K562 (cell line): ENCODE measurements around the gene EFEMP2. TPM values are rescaled to one million over a fixed set of nuclear protein-coding genes. Genes with fewer than 3 reads are reported as not detected.

ENCODE experiments used
- CBFB ChIP-seq: sonication (generic); formaldehyde crosslinking; IDR thresholded peaks from 2 replicates; pipeline ENCODE4 v1.4.0; 2020; ENCODE audit warnings: mild to moderate bottlenecking, missing genetic modification reagents
- CCNT2 ChIP-seq: IDR thresholded peaks from 2 replicates; pipeline ENCODE4 v1.6.1; 2011; ENCODE audit warnings: borderline replicate concordance, low read depth, mild to moderate bottlenecking, moderate library complexity, mixed read lengths, low read length; ENCODE audit not compliant: insufficient read length; ENCODE audit errors: extremely low read depth
- KAT7 ChIP-seq: sonication (generic); formaldehyde crosslinking; IDR thresholded peaks from 2 replicates; pipeline ENCODE4 v1.8.0; 2022; ENCODE audit warnings: missing genetic modification reagents, mild to moderate bottlenecking, borderline replicate concordance
- MCM3 ChIP-seq: fragments of 450-650 bp; IDR thresholded peaks from 2 replicates; pipeline ENCODE4 v1.6.1; 2016
- NEUROD1 ChIP-seq: fragments of 150-350 bp; IDR thresholded peaks from 2 replicates; pipeline ENCODE4 v1.6.1; 2014; ENCODE audit warnings: borderline replicate concordance, low read length, low read depth; ENCODE audit not compliant: partially characterized antibody
- POLR2A ChIP-seq: fragments of 450-650 bp; conservative IDR thresholded peaks from 2 replicates; pipeline ENCODE4 v1.6.1; 2016
- POLR3G ChIP-seq: IDR thresholded peaks from 2 replicates; pipeline ENCODE4 v1.6.1; 2011; ENCODE audit not compliant: insufficient read length, insufficient replicate concordance; ENCODE audit errors: extremely low read depth
- SFPQ ChIP-seq: fragments of 200-400 bp; formaldehyde crosslinking; IDR thresholded peaks from 2 replicates; pipeline ENCODE4 v1.6.1; 2017; ENCODE audit warnings: mild to moderate bottlenecking, low read depth, low read length, moderate library complexity
- SIN3B ChIP-seq: fragments of 450-650 bp; IDR thresholded peaks from 2 replicates; pipeline ENCODE4 v1.6.1; 2017; ENCODE audit warnings: low read depth, mild to moderate bottlenecking, moderate library complexity
- SMAD3 ChIP-seq: fragments of 450-650 bp; formaldehyde crosslinking; conservative IDR thresholded peaks from 2 replicates; pipeline ENCODE4 v1.4.0; 2020; ENCODE audit warnings: mild to moderate bottlenecking
- SRF ChIP-seq, 2 experiments: fragments of 250-450, 450-650 bp in 1 of 2; sonication (Bioruptor Pico) in 1 of 2; sonication (generic) in 1 of 2; formaldehyde crosslinking; IDR thresholded peaks; 2 replicates each; pipeline versions ENCODE4 v1.5.0 to v1.5.1; 2020 to 2022; ENCODE audit warnings: mild to moderate bottlenecking in 1 of 2, missing genetic modification reagents in 1 of 2
- ZNF143 ChIP-seq: sonication (generic); formaldehyde crosslinking; IDR thresholded peaks from 2 replicates; pipeline ENCODE4 v1.9.0; 2022; ENCODE audit warnings: mild to moderate bottlenecking, missing genetic modification reagents
- ZNF282 ChIP-seq: sonication (generic); formaldehyde crosslinking; IDR thresholded peaks from 2 replicates; pipeline ENCODE4 v1.8.1; 2023; ENCODE audit warnings: missing genetic modification reagents
- ZNF311 ChIP-seq: fragments of 250-450 bp; sonication (Bioruptor Pico); IDR thresholded peaks from 2 replicates; pipeline ENCODE4 v1.4.0; 2020; ENCODE audit warnings: mild to moderate bottlenecking, moderate library complexity
- ZNF444 ChIP-seq: fragments of 250-450 bp; sonication (Bioruptor Pico); IDR thresholded peaks from 2 replicates; pipeline ENCODE4 v1.4.0; 2020; ENCODE audit warnings: mild to moderate bottlenecking, moderate library complexity
- ZNF77 ChIP-seq: fragments of 250-450 bp; sonication (Bioruptor Pico); IDR thresholded peaks from 2 replicates; pipeline ENCODE4 v1.5.0; 2020
- ZNF830 ChIP-seq: fragments of 250-450 bp; sonication (Bioruptor Pico); IDR thresholded peaks from 2 replicates; pipeline ENCODE4 v1.5.0; 2021; ENCODE audit warnings: mild to moderate bottlenecking
- polyA plus RNA-seq, 8 experiments: library from polyadenylated mRNA; depleted of rRNA in 4 of 8; stranded (reverse) in 5 of 8; unstranded in 3 of 8; fragments of >200 nt; fragmentation: Nextera tagmentation in 2 of 8; fragmentation: Illumina TruSeq in 1 of 8; extraction: Ambion mirVana in 2 of 8; extraction: Trizol in 1 of 8; gene quantifications; 2 replicates each; pipeline versions ENCODE4 v1.2.1 to v1.2.3, GENCODE V29; 2011 to 2014; ENCODE audit warnings: inconsistent platforms in 1 of 8, missing spikeins in 1 of 8
- total RNA-seq, 7 experiments: library from RNA; depleted of rRNA in 6 of 7; stranded (reverse); fragments of >200 nt in 6 of 7; fragmentation: Illumina TruSeq in 2 of 7; extraction: Trizol in 2 of 7; gene quantifications; 2 replicates each; pipeline versions ENCODE4 v1.2.1 to v1.2.3, GENCODE V29; 2011 to 2021; ENCODE audit warnings: low replicate concordance in 1 of 7
- TF ChIP-seq, protein P1 (sequence below), 2 experiments: fragments of 450-650 bp in 1 of 2; sonication (generic) in 1 of 2; formaldehyde crosslinking; conservative IDR thresholded peaks; 2 replicates each; pipeline versions ENCODE4 v1.4.0 to v1.8.1; 2020 to 2022; ENCODE audit warnings: mild to moderate bottlenecking in 1 of 2, missing genetic modification reagents in 1 of 2
- TF ChIP-seq, protein P2 (sequence below): fragments of 450-650 bp; IDR thresholded peaks from 2 replicates; pipeline ENCODE4 v1.6.1; 2018; ENCODE audit not compliant: partially characterized antibody
- TF ChIP-seq, protein P3 (sequence below): fragments of 250-450 bp; sonication (Bioruptor Pico); IDR thresholded peaks from 2 replicates; pipeline ENCODE4 v1.4.0; 2020; ENCODE audit warnings: mild to moderate bottlenecking

EFEMP2 gene
- total and polyA plus RNA-seq, 9 of the 15 experiments (the other 6 are each of a cell fraction or from before 2014, with no cell fraction given), result 0.07 to 2.9 (median 0.69) TPM; not detected in 1

GRCh38 chr11:65857853-65858680, 14.5 kb downstream of the EFEMP2 start, which contains the start of gene CFL1 (continued):
- TF ChIP-seq, protein P1, sequence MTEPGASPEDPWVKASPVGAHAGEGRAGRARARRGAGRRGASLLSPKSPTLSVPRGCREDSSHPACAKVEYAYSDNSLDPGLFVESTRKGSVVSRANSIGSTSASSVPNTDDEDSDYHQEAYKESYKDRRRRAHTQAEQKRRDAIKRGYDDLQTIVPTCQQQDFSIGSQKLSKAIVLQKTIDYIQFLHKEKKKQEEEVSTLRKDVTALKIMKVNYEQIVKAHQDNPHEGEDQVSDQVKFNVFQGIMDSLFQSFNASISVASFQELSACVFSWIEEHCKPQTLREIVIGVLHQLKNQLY (CRISPR knock-in tag; conservative IDR thresholded peaks at IDR 0.05), result 0 out of 4 replicates have a peak, but pooled peaks of 1 of the 2 experiments have one; percentile 66
- TF ChIP-seq SRF (CRISPR knock-in tag; IDR thresholded peaks at IDR 0.05), result peak; percentile 11 to 72; a peak in 2 of 4 replicates
- TF ChIP-seq, protein P2, sequence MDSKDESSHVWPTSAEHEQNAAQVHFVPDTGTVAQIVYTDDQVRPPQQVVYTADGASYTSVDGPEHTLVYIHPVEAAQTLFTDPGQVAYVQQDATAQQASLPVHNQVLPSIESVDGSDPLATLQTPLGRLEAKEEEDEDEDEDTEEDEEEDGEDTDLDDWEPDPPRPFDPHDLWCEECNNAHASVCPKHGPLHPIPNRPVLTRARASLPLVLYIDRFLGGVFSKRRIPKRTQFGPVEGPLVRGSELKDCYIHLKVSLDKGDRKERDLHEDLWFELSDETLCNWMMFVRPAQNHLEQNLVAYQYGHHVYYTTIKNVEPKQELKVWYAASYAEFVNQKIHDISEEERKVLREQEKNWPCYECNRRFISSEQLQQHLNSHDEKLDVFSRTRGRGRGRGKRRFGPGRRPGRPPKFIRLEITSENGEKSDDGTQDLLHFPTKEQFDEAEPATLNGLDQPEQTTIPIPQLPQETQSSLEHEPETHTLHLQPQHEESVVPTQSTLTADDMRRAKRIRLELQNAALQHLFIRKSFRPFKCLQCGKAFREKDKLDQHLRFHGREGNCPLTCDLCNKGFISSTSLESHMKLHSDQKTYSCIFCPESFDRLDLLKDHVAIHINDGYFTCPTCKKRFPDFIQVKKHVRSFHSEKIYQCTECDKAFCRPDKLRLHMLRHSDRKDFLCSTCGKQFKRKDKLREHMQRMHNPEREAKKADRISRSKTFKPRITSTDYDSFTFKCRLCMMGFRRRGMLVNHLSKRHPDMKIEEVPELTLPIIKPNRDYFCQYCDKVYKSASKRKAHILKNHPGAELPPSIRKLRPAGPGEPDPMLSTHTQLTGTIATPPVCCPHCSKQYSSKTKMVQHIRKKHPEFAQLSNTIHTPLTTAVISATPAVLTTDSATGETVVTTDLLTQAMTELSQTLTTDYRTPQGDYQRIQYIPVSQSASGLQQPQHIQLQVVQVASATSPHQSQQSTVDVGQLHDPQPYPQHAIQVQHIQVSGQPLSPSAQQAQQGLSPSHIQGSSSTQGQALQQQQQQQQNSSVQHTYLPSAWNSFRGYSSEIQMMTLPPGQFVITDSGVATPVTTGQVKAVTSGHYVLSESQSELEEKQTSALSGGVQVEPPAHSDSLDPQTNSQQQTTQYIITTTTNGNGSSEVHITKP, result peak; percentile 53
- TF ChIP-seq SIN3B, result peak; percentile 78
- TF ChIP-seq CBFB (CRISPR knock-in tag), result no peak
- no peak for TF ChIP-seq ZNF77 (CRISPR knock-in tag)
- TF ChIP-seq ZNF830 (CRISPR knock-in tag), result peak; percentile 30; the same call in 1 of the 2 replicates
- no peak for TF ChIP-seq NEUROD1
- no peak for TF ChIP-seq POLR3G
- TF ChIP-seq ZNF311 (CRISPR knock-in tag), result no peak
- TF ChIP-seq, protein P3, sequence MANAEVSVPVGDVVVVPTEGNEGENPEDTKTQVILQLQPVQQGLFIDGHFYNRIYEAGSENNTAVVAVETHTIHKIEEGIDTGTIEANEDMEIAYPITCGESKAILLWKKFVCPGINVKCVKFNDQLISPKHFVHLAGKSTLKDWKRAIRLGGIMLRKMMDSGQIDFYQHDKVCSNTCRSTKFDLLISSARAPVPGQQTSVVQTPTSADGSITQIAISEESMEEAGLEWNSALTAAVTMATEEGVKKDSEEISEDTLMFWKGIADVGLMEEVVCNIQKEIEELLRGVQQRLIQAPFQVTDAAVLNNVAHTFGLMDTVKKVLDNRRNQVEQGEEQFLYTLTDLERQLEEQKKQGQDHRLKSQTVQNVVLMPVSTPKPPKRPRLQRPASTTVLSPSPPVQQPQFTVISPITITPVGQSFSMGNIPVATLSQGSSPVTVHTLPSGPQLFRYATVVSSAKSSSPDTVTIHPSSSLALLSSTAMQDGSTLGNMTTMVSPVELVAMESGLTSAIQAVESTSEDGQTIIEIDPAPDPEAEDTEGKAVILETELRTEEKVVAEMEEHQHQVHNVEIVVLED (CRISPR knock-in tag), result peak; percentile 73
- TF ChIP-seq ZNF143 (CRISPR knock-in tag), result peak; percentile 95
- TF ChIP-seq POLR2A, result peak; percentile 99
- TF ChIP-seq ZNF282 (CRISPR knock-in tag), result no peak
- peak; percentile 61; the same call in 1 of the 2 replicates for TF ChIP-seq SMAD3 (CRISPR knock-in tag)
- TF ChIP-seq SFPQ, result no peak
- peak; percentile 16; the same call in 1 of the 2 replicates for TF ChIP-seq ZNF444 (CRISPR knock-in tag)
- 0 out of 2 replicates have a peak, but pooled peaks have one; percentile 57 for TF ChIP-seq KAT7 (CRISPR knock-in tag)
- TF ChIP-seq MCM3, result no peak
- TF ChIP-seq CCNT2, result peak; percentile 67
